Stimulated activated CD4-positive, alpha-beta T cell treated with anti-CD3 and anti-CD28 coated beads, TNF-alpha, amount 100 ng/mL, for 4 hours (primary cell): ENCODE results near the gene BACE1-AS.
"Not testable (repeated sequence)": the region's sequence is repeated elsewhere in the genome, so short reads cannot be mapped to it uniquely, and the experiment has no call there.

Source experiments
- DNase-seq, 3 experiments: peaks; one replicate each; pipeline ENCODE4 v3.0.0-alpha.2; 2020; ENCODE audit warnings: low read depth in 3 of 3

BACE1-AS gene

DNA sequence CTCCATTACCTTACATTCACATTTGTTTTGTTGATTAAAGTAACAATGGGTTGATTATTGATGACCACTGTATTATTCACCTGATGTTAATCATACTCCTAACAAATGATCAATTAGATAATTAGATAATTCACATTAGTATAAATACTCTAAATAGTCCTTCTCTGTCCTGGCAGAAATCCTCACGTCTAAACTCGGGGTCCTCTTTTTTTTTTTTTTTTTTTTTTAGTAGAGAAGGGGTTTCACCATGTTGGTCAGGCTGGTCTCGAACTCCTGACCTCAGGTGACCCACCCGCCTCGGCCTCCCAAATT, 36.1 kb downstream of the BACE1-AS start:
- DNase-seq = not testable (repeated sequence)

DNA sequence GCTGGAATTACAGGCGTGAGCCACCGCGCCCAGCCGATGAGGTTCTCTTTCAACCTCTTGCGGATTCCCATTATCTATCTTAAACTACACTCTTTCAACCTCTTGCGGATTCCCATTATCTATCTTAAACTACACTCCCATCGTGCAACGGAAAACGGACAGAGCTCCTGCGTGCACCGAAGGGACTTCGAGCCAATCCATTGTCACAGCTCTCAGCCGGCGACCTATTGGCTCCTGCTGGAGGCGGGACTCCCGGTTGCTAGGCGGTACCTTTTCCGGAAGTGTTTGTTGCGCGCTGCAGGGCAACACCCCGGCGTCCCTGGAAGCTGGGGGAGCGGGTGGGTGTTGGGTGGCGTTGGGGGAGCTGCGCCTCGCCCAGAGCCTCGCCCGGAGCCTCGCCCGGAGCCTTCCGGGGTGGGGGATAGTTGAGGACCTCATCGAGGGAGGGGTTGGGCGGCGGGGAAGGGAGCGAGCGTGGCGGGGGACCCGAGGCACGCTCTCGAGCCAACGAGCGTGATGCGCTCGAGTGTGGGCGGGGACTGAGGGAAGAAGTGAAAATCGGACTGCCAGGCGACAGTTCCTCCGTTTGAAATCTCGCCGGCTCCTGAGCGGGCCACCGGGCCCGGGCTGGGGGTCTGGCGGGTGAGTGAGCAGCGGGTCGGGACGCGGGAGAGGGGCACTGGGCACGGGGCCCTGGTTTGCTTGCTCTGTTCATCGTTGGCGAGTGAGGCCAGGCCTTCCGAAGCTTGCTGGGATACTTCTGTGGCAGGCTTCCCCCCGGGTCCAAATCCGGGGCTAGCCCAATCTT, 36.6 kb downstream of the BACE1-AS start, which contains the start of gene CEP164:
Gene CEP164 (plus strand): TSS at position 288 of the 808 bp plus-strand sequence. CDS start 10,733 bp downstream, outside the sequence.
- peak; percentile 78 to 90 (median 90) for DNase-seq

DNA sequence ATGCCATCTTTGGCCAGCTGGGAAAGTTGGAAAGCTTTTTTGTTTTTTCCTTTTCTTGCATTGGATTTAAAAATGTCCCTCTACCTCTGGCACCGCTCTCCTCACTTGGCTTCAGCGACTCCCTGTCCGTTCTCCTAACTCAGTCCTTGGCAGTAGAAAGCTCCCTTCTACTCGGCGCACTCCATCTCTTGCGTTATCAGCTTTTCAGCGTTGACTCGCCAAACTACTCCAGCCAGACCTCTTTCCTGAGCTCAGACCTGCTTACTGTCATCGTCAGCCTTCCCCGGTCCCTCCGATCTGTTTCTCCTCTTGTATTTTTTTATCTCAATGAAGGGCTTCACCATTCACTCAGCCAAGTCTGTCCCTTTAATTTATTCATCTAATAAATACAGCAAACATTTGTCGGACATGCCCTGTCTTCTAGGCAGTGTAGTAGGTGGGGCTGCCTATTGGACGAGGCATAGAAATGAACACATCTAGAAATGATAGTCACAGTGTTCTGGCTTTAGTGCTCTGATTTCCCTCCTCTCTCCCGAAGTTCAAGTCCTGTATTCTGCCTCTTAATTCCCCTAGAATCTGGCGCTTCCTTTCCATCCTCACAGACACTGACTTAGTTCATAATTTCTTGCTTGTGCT, 37.3 kb downstream of the BACE1-AS start:
- DNase-seq = no peak

DNA sequence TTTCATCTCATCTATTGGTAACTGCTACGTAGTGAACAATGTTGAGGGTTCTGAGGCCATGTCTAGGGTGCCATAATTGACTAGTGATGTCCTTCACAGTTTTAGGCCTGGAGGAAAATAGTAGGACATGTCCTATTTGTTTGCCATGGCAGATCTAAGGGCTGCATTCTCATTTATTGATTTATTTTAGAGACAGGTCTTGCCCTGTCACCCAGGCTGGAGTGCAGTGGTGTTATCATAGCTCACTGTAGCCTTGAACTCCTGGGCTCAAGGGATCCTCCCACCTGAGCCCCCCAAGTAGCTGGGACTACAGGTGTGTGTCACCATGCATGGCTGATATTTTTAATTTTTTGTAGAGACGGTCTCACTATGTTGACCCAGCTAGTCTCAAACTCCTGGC, 41.7 kb downstream of the BACE1-AS start:
- DNase-seq = no peak

DNA sequence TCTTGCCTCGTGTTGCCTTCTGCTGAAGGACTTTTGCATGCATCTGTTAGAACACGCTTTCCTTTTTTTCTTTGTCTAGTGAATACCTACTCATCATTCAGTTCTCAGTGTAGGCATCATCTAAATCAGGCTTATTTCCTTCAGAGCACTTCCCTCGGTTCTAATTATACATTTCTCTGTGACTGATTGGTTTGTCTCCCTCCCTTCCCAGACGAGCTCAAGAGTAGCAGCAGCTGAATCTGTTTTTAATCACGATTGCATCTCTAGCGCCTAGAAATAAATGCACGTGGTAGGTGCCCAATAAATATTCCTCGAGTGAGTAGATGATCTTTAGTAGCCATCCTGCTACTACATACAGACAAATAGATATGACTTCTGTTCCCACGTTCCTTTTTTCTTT, 42.8 kb downstream of the BACE1-AS start:
- no peak for DNase-seq

DNA sequence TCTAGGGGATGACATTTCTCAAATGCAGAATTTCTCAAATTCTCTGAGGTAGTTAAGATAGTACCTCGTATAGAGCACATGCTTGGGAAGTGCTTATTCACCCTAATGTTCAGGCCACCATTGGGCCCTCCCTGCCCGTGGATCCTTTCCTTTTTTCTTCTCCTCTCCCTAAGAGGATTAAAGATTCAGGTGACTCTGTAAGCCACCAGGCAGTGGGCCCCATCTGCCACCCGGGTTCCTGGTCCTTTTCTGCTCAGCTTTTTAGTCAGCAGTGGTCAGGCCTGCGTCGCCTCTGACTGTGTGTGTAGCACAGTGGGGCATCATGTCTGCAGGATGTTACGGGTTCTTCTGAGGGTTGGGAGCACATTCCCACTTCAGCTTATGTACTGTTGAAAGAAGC, 43.8 kb downstream of the BACE1-AS start:
- no peak for DNase-seq

DNA sequence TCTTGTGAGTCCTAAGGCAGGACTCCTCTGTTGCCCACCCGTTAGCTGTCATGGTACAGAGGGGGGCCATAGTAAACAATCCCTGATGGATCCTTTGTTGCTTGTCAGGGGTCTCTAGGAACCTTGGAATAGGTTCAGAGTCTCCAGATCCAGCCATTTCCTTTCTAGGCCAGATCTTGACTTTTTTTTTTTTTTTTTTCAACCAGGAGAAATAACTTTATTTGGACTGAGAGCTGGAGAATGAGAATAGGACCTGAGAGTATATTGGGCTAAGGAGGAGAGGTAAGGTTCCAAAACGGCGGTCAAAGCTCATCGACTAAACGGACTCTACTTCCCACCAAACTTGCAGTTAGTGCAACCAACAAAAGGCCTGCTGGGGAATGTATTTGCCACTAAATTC, 44.3 kb downstream of the BACE1-AS start:
- DNase-seq = no peak

DNA sequence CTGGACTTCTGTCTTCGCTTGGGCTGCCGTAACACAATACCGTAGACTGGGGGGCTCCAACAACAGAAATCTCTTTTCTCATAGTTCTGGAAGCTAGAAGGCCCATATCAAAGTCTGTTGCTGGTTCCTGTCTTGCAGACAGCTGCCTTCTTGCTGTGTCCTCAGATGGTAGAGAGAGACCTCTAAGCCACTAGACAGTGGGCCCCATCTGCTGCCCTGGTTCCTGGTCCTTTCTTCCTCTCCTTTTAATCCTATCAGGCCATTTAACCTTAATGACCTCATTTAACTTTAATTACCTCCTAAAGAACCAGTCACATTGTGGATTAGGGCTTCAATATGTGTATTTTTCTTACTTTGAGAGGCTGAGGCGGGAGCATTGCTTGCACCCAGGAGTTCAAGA, 45.9 kb downstream of the BACE1-AS start:
- DNase-seq = no peak
